C4-2B (cell line): ENCODE results near the gene RIT1.
A peak's percentile ranks its signal among the peaks of the same experiment; 100 is the strongest.

Experiments
- H3K27ac ChIP-seq: fragments of 450-650 bp; 2 replicates; pipeline ENCODE4 v1.5.1; 2017
- CTCF ChIP-seq: fragments of 450-650 bp; conservative IDR thresholded peaks from 2 replicates; pipeline ENCODE4 v1.5.1; 2017; ENCODE audit warnings: mild to moderate bottlenecking
- ZFX ChIP-seq: fragments of 450-650 bp; IDR thresholded peaks from 2 replicates; pipeline ENCODE4 v1.6.1; 2017

Gene RIT1, protein sequence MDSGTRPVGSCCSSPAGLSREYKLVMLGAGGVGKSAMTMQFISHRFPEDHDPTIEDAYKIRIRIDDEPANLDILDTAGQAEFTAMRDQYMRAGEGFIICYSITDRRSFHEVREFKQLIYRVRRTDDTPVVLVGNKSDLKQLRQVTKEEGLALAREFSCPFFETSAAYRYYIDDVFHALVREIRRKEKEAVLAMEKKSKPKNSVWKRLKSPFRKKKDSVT

DNA sequence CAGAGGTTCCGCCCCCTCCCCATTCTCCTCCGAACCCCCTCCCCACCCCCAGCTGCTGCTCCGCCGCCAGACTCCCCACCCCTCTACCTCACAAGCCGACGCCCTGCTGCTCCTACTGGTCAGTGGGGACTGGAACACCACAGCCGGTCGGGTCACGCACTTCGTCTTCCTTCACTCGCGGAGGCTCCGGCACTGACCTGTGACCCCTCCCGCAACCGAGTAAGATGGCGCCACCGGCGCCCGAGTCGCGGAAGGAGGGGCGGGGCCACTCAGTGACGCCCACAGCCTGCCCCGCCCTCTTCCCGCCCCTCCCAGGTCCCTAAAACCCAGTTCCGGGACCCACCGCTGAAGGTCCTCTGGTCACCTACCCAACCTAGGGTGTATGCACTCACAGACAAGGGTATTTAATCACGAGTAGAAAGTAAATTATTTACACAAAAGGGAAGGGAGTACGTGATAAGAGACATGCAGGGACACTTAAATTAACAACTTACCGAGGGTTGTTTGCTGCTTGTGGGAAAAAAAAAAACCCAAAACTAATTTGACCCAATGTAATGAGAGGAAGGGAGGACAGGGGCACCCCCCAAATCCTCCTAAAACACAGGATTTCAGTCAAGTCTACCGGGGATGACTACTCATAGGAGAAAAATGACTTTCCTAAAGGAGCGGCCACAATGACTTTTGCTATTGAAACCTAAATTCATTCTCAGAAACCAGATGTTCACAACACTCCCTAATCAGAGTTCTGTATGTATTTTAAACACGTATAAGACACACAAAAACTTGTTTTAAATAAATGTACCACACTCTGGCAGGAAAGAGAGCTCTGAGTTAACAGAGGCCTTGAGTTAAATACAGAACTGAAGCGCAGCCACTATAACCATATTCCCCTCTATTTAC lies at the start of gene RIT1:
RIT1 (minus strand) TSS at position 194 of the 900 bp plus-strand sequence. CDS start 588 bp downstream, outside the sequence.
- TF ChIP-seq ZFX (no peak), CTCF (no peak)
- H3K27ac ChIP-seq, result peak within 1 kb of the TSS; percentile 67

DNA sequence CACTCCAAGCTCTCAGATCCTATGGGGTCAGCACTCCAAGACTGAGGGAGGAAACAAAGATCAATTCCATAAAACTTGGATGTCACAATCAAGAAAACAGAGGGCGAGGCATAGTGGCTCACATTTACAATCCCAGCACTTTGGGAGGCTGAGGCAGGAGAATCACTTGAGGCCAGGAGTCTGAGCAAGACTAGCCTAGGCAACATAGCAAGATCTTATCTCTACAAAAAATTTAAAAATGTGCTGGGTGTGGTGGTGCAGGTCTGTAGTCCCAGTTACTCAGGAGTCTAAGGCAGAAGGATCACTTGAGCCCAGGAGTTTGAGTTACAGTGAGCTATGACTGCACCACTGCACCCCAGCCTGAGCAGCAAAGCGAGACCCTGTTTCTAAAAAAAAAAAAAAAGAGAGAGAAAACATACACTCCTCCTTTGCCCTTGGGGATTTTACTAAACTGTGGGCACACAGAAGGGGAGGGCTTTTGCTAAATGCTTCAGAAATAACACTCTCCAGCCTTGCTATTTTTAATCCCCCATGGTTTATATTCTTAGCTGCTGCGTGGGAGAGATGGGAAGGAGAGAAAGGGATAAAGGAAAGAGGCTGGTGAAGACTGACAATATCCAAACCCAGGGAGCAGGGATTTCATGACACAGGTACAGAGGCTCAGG lies 49.1 kb upstream of the RIT1 start:
- no peak for TF ChIP-seq ZFX
- TF ChIP-seq CTCF, result no peak
- H3K27ac ChIP-seq, result no peak overlapping the region

- H3K27ac ChIP-seq, result no peak overlapping the region
These were observed 46.3 kb upstream of the RIT1 start for GRCh38 chr1:155957411-155957915.

GRCh38 chr1:155954645-155955044 lies 43.5 kb upstream of the RIT1 start:
- H3K27ac ChIP-seq, result peak overlapping the region; percentile 15; the same call in 1 of the 2 replicates
- TF ChIP-seq CTCF, result no peak
- no peak for TF ChIP-seq ZFX

More at GRCh38 chr1:155957411-155957915, 46.3 kb upstream of the RIT1 start:
- no peak for TF ChIP-seq CTCF

- no peak overlapping the region for H3K27ac ChIP-seq
- no peak for TF ChIP-seq CTCF
These were observed 41.3 kb upstream of the RIT1 start for GRCh38 chr1:155952505-155952890.

DNA sequence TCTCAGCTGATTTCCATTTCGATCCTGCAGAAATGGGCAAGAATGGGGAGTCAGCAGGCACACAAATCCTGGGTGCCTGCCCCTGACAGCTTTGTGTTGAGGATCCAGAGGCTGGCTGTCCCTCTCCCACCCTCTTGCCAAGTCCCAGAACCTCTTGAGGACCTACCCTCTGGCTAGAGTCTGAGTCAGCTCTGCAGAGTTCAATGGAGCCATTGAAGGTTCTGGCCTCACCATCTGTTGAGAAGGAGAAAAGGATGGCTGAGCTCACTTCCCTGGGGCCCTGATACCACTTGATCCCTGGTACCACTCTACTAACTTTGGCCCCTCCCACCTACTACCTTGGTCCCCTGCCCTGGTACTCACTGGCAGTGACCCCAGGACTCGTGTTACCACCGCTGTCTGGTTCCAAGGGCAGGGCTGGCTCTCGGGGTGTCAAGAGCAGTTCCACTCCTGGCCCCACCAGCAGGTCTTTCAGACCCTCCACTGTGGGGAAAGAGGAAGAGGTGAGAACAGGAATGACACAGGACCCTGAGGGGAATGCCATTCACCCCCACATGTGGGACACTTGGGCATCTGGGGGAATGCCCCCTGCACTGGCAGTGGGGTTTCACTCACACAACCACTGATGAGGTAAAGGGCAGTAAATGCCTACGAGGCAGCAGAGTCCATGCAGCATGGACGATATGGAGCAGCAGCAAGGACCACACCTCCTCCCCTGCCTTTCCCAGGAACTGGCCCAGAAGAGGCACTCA lies 40.8 kb upstream of the RIT1 start:
- TF ChIP-seq CTCF (no peak), ZFX (no peak)
- H3K27ac ChIP-seq, result no peak overlapping the region
